Smooth muscle cell of the brain vasculature (primary cell): ENCODE results near the gene ERG.

Experiments
- DNase-seq: peaks from one replicate; pipeline ENCODE4 v3.0.0-alpha.2; 2012; ENCODE audit warnings: low read depth, low spot score

The ERG gene

GRCh38 chr21:38500073-38500472 is 1.8 kb upstream of the ERG start:
- no peak for DNase-seq

- no peak for DNase-seq
These were observed 1.0 kb upstream of the ERG start for GRCh38 chr21:38499296-38499695.

- DNase-seq = no peak
These were observed 2.1 kb downstream of the ERG start for GRCh38 chr21:38496224-38496623.

GRCh38 chr21:38495696-38496095 is 2.6 kb downstream of the ERG start:
- no peak for DNase-seq

- no peak for DNase-seq
These were observed 3.0 kb downstream of the ERG start for GRCh38 chr21:38495242-38495641.

- DNase-seq = peak; percentile 24
These were observed 3.6 kb downstream of the ERG start for GRCh38 chr21:38494703-38495102.

- DNase-seq = no peak
These were observed 4.0 kb downstream of the ERG start for GRCh38 chr21:38494251-38494642.

GRCh38 chr21:38493549-38494250 is 4.6 kb downstream of the ERG start:
- no peak for DNase-seq

- no peak for DNase-seq
These were observed 6.3 kb downstream of the ERG start for GRCh38 chr21:38492007-38492406.

GRCh38 chr21:38491536-38491935 is 6.7 kb downstream of the ERG start:
- DNase-seq = no peak

- no peak for DNase-seq
These were observed 7.8 kb downstream of the ERG start for GRCh38 chr21:38490411-38491020.

GRCh38 chr21:38489729-38490128 is 8.5 kb downstream of the ERG start:
- no peak for DNase-seq

- no peak for DNase-seq
These were observed 9.0 kb downstream of the ERG start for GRCh38 chr21:38489271-38489652.

- no peak for DNase-seq
These were observed 9.5 kb downstream of the ERG start for GRCh38 chr21:38488640-38489270.

- DNase-seq = no peak
These were observed 10.2 kb downstream of the ERG start for GRCh38 chr21:38487901-38488639.

GRCh38 chr21:38486706-38487105 is 11.6 kb downstream of the ERG start:
- DNase-seq = no peak

- no peak for DNase-seq
These were observed 12.1 kb downstream of the ERG start for GRCh38 chr21:38486221-38486620.

GRCh38 chr21:38479641-38480525 is 18.4 kb downstream of the ERG start:
- DNase-seq = no peak

- DNase-seq = no peak
These were observed 19.5 kb downstream of the ERG start for GRCh38 chr21:38478782-38479181.

- DNase-seq = no peak
These were observed 21.1 kb downstream of the ERG start for GRCh38 chr21:38477226-38477625.

GRCh38 chr21:38476385-38476784 is 21.9 kb downstream of the ERG start:
- DNase-seq = no peak
